ENCODE measurements around the gene TRIM63. TPM values are rescaled to one million over a fixed set of nuclear protein-coding genes. Genes with fewer than 3 reads are reported as not detected.

TRIM63 gene
- total RNA-seq, 1 experiment from 2014 or later = 0.07 TPM

- DNase-seq (ENCODE audit: low read depth) = no peak
Measured at GRCh38 chr1:26057189-26057588, 10.2 kb downstream of the TRIM63 start.

- no peak for DNase-seq (ENCODE audit: low read depth)
Measured at GRCh38 chr1:26055041-26055440, 12.4 kb downstream of the TRIM63 start.

DNA sequence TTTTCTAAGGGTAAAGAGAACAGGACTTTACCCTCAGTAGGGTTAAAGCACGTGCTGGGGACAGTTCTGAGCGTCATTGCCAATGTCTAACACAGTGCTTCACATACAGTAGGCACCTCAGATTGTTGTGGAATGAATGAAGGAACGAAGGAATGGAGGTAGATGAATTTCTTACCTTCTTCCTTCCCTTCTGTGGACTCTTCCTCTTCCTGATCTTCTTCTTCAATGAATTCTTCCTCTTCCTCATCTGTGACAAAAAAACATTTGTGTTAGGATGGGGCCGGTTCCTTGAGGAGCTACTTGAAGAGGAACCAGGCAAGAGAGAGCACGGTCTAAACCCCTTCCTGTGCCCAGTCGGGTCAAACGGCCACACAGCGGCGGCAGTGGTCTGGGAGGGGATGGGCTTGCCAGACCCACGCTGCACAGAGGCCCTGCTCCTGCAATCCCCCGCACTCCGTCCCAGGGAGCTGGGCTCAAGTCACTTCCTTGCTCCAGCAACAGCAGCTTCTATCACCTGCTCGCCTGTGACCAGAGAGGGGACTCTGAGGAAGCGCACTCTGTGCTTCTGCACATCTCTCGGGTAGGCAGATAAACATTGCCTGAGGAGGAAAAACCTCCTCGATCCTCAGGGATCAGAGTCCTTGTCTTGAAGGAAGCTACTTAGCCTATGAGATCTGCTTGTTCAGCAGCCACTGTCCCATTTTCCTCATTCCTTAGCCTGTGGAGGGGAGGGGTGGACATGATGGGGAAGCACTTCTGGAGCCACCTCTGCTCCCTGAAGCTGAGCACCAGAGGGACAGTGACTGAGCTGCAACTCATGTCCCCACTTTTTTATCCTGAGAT is 13.5 kb downstream of the TRIM63 start:
- DNase-seq (ENCODE audit: low read depth) = no peak

DNA sequence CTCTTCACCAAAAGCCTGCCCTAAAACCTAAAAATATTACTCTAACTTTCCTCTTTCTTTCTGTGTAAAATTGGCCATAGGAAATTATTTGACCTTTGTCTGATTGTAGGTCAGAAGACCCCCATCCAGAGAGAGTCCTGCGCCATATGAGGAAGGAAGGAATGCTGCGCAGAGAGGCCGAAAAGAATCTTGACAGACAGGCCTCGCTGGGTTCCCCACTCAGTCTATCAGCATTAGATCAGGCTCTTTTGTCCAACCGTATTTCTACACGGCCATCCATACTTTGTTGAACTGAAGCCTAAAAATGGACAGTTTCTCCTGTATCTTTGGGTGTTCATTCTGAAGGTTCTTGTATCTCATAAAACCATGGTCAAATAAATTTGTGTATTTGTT is 17.2 kb downstream of the TRIM63 start:
- DNase-seq (ENCODE audit: low read depth) = no peak

GRCh38 chr1:26049531-26050247 is 17.7 kb downstream of the TRIM63 start:
- DNase-seq (ENCODE audit: low read depth) = peak; percentile 60

DNA sequence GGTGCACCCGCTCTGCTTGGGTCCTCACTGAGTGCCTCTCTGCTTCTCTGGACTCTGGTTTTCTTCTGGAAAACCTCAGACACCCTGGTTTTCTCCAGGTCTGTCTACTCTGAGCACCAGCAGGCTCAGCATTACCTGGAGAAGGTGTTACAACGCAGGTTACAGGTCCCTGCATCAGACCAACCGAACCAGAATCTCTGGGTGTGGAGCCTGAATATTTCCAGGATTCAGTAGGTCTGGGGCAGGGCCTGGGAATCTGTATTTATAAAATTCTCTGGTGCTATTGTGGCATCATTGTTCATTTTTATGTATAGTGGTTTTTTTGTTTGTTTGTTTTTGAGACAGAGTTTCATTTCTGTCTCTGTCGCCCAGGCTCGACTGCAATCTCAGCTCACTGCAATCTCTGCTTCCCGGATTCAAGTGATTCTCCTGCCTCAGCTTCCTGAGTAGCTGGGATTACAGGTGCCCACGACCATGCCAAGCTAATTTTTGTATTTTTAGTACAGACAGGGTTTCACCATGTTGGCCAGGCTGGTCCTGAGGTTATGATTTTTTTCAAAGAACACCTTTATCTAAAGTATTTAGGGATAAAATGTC is 20.1 kb downstream of the TRIM63 start:
- DNase-seq (ENCODE audit: low read depth) = no peak

DNA sequence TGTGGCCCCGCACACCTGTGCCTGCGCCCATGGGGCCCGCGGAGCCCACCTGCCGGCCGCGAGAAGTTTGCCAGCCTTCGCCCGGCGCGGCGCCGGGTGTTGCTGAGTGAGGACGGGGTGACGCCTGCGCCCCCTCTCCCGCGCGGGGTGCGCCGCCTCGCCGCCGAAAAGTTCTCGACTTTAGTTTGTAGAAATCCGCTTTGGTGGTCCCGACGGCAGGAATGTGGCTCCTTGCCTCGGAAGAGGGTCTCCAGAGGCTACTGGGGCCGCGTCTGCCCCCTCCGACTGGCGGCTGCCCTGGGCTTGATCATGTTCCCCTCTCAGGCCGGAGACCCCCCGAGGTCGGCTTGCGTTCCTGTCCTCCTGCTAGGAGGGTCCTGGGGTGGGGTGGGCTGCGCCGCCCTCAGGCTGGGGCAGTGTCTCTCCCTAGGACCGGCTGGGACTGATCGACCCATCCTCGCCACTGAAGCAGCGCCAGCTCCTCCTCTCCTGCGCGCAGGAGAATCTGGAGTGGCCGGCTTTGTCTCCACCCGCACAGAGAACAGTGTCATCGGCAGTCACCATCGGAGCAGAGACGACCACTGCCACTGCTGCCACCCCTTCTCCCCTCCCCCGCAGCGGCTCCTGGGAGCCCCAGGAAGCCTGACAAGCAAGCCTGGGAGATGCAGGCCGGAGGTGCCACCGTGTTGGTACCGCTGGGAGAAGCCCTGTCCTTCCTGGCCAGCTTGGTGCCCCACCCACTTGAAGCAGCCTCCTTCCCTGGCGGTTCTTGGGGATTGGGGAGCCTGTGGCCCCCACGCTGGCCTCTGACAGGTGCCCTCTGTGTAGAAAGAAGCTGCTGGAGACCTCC is 21.0 kb downstream of the TRIM63 start:
- DNase-seq (ENCODE audit: low read depth) = no peak

DNA sequence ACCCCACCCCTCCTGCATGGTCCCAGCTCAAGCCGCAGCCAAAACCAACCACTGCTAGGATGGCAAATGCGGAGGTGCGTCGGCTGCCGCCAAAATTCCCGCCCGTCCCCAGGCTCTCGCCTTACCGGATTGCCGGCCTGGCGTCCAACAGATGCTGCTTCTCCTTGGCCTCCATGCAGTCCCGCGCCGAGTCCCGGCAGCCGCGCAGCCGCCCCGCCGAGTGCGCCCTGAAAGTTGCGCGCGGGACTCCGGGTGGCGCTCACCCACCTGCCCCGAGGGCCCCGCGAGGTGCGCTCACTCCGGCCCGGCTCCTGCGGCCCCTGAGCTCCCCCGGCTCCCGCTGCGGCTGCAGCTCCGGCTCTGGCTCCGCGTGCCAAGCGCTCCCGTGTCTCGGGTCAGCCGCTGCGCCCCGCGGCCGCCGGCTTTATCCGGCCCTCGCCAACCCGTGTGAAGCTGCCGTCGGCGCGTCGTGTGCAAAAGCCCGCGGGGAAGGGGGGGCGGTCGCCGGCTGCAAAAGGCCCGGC is 21.6 kb downstream of the TRIM63 start, which contains the start of gene SLC30A2:
SLC30A2 (minus strand) TSS at position 397 of the 524 bp plus-strand sequence; CDS start at position 175, 222 bp downstream.
- DNase-seq (ENCODE audit: low read depth) = peak; percentile 28

GRCh38 chr1:26044971-26045721 is 22.3 kb downstream of the TRIM63 start:
- DNase-seq (ENCODE audit: low read depth) = no peak

- DNase-seq (ENCODE audit: low read depth) = no peak
Measured at GRCh38 chr1:26044414-26044813, 23.0 kb downstream of the TRIM63 start.

DNA sequence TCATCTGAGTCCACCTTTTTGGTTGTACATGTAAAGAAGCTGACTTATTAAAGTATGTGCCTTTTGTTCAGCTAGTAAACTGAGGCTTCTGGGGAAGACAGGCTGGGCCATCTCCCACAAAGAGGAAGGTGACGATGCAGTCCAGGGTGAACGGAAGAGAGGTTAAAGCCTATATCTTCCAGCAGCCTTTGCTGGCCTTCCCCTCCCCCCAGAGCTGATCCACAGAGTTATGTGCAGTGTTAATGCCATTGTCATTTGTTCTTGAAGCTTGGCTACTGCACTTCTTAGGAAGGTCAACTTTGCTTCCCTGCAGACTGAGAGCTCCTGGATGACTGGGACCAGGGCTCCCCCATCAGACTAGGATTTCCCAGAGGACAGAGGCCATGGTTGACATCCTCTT is 23.7 kb downstream of the TRIM63 start:
- DNase-seq (ENCODE audit: low read depth) = no peak

GRCh38 chr1:26041978-26042377 is 25.5 kb downstream of the TRIM63 start:
- DNase-seq (ENCODE audit: low read depth) = no peak

DNA sequence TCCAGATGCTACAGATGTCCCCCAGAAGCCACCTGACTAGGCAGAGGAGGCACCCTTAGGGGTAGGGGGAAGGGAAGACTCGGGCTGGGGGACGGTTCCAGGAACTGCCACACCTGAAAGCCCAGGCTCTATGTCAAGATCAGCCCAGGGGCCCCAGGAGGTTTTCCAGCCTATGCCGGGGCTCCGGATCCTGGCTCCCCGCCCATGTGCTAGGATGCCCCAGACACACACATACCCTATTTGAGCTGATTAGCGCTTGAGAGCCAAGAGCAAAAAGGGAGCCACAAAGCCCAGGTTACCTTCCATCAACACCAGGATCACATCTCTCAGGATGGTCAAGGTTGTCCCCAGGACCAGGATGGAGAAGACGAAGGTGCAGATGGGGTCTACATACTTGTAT is 26.0 kb downstream of the TRIM63 start:
- no peak for DNase-seq (ENCODE audit: low read depth)

DNA sequence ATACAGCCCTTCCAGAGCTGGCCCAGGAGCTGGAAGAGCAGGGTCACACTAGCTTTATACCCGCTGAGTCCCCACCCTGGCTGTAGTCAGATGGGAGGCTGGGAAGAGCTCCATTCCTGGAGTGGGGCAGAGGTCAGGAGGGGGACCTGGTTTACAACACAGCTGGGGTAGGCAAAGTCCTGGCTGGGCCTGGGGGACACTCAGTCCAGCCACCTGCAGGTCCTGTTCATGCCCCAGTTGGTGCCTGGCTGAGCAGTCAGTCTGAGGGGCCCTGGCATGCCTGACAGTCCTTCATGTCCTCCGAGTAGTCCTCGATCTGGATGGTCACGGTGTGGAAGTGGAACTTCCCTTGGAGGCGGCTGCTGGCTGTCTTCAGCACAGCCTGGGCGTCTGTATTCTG is 28.5 kb downstream of the TRIM63 start:
- DNase-seq (ENCODE audit: low read depth) = no peak

DNA sequence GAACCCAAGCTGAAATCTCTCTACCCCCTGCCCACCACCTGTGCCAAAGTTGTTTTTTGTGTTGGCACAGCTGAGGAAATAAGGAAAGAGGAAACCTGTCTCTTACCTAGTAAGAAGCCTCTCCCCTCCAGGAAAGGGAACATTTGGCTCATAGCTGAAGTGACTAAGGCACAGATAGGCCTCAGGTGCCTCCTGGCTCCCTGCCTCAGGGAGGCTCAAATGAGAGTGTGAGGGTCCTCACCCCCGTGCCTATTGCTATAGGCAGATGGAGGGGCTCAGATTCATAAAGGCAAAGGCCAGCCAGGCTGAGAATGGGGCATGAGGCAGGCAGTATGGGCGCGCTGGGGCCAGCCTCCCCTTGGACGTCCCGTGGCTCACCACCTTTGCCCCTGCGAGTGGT is 29.0 kb downstream of the TRIM63 start:
- DNase-seq (ENCODE audit: low read depth) = no peak

DNA sequence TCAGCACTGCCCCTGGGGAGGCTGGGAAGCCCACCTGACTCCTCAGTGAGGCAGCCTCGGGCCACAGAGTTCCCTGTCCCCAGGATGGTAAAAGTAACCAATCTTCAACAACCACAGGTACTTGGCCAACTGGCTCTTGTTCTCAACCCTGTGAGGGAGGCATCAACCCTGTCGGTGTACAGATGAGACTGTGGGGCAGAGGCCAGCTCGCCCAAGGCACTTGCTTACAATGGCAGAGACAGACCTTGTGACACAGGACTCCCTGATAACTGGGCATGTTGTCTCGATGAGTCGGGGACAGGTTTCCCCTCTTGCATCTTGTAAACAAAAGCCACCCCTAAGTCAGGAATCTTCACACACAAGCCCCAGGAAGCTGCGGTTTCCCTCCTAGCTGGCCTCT is 29.5 kb downstream of the TRIM63 start:
- DNase-seq (ENCODE audit: low read depth) = no peak

- no peak for DNase-seq (ENCODE audit: low read depth)
Measured at GRCh38 chr1:26036756-26037281, 30.6 kb downstream of the TRIM63 start.

GRCh38 chr1:26035959-26036755 is 31.3 kb downstream of the TRIM63 start:
- peak; percentile 84 for DNase-seq (ENCODE audit: low read depth)

- DNase-seq (ENCODE audit: low read depth) = peak; percentile 92
Measured at GRCh38 chr1:26035203-26035958, 32.0 kb downstream of the TRIM63 start.

Measured in M059J (cell line).